GM12874 (cell line): ENCODE measurements around the gene TRIP11.

Experiments
- TF ChIP-seq, protein P1 (sequence below): IDR thresholded peaks from 2 replicates; pipeline ENCODE4 v1.5.1; 2011; ENCODE audit warnings: low read depth, mild to moderate bottlenecking, control low read depth, low read length, moderate library complexity; ENCODE audit not compliant: insufficient read depth

TRIP11 gene

DNA sequence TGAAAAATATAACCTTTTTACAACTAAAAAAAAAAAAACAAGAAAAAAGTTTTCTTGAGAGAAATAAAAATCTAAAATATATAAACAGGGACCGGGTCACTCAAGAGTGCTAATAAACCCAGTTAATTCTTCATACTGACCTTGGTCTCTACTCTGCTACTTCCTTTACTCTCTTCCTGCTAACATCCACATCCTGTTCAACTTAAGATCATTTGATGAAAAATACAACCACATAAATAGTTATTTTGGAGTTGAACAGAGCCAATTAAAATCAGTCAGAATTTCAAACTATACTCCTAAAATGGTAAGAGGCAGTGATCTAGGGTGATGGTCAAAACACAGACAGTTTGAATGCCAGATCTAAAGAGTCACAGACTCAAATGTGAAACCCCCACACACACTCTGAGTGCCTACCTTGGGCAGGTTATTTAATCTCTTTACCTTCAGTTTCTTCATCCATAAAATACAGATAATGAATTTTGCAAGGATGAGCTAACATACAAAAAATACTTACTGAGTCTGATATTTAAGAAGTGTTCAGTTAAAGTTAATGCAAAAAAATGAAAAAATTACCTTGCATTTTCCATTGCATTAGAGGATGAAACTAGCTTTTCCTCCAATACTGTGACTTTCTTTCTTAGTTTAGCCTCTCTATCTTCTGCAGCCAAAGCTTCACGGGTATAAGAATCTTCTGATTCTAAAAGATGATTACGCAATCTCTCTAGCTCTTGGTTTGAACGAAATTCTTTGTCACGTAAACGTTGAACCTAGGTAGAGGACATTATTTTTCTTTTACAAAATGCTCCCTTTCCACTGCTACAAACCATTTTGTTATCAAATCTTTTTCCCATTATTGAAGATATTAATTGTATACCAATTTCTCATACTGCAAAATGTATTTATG lies 40.9 kb downstream of the TRIP11 start:
- TF ChIP-seq, protein P1, sequence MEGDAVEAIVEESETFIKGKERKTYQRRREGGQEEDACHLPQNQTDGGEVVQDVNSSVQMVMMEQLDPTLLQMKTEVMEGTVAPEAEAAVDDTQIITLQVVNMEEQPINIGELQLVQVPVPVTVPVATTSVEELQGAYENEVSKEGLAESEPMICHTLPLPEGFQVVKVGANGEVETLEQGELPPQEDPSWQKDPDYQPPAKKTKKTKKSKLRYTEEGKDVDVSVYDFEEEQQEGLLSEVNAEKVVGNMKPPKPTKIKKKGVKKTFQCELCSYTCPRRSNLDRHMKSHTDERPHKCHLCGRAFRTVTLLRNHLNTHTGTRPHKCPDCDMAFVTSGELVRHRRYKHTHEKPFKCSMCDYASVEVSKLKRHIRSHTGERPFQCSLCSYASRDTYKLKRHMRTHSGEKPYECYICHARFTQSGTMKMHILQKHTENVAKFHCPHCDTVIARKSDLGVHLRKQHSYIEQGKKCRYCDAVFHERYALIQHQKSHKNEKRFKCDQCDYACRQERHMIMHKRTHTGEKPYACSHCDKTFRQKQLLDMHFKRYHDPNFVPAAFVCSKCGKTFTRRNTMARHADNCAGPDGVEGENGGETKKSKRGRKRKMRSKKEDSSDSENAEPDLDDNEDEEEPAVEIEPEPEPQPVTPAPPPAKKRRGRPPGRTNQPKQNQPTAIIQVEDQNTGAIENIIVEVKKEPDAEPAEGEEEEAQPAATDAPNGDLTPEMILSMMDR = no peak

DNA sequence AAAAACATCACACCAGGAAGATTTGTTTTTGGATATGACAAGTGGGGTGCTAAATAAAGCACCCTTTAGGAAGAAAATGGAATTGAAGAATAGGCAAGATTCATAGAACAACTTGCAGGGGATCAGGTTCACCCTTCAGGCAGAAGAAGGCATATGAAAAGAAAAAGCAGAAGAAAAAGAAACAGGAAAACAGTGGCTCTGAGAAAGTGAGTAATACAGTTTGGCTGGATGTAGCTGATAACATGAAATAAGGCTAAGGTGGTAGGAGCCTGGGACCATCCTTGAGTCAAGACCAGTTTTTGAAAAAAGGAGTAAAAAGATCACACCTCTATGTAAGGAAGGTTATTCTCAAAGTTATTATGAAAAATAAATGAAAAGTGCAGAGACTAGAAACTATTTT lies 42.4 kb downstream of the TRIP11 start:
- TF ChIP-seq, protein P1 = no peak

DNA sequence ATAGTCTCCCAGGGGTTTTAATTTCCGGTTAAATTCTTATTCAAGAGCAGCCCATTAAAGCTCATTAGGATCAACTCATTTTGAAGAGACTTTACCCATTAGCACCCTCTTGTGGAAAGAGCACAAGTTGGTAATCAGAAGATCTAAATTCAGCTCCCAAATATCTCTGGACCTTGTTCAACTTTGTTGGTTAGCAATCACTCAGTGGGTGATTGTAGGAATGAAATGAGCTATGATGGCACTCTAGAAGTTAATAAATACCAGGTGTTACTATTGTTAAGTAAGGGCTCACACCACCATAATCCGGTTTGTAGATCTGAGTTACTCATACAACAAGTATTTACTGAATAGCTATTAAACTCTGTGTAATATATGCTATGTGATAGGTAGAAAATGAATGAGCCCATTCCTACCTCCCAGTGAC lies 42.9 kb downstream of the TRIP11 start:
- TF ChIP-seq, protein P1 = peak; percentile 40; the same call in 1 of the 2 replicates

DNA sequence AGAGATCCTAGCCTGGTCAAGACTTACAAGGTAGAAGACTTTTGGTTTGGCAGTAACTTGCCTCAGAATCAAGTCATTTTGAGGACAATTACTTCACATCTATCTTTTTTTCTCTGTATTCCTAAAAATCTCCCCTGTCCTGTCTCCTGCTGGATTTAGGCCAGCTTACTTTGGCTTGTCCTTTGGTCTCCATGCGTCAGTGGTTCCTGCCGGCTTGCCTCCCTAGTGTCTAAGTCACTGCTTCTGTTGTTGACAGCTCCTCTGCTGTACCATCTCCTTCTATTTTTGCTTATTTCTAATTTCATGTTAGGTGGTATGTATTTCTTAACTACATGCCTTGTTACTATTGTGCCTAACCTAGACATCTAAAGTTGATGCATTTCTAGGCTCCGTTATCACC lies 52.7 kb downstream of the TRIP11 start:
- TF ChIP-seq, protein P1 = no peak

DNA sequence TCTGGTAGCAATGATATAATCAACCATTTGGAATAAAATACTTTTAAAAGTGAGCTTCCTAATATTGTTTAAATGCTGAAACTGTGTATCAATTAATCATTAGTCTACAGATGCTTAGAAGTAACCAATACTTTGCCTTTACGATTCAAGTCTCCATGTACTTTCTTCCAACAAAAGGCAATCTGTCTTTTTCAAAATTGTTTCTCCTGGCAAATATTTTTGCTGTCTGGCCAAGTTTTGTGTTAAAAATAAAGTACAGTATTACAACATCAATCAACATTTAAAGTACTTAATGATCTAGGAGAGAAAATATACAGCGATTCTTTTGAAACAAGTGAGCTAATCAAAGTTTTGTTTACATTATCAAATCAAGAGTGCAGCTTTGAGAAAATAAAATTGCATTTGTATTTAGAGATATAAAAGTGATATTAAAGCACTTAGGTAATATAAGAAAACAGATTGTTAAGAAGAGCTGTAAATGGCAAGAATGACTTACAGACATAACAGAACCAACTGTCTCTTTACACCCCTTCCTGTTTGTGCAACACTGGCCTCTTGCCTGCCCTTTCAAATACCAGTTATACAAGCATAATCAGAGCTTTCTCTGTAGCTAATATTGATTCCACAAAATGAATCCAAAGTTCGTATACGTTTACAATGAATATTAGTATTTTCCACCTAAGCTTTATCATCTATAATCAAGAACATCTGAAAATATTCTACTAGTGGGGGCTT lies 54.2 kb downstream of the TRIP11 start:
- TF ChIP-seq, protein P1 = no peak

DNA sequence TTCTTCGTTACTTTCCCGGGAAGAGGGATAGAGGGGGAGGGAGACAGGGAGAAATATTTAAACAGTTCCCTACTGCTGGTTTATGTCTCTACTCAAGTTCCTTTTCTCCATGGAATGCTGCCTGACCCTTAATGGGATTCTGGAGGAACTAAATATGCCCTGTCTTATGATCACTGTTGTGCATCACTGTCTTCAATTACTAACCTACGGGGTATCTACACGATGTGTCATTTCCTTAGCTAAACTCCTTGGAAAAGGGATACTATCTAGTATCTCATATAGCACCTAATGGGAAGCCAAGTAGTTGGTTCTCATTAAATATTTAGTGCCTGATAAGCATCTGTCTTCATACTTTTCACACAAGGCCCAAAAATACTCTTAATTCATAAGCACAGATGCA lies 54.9 kb downstream of the TRIP11 start:
- TF ChIP-seq, protein P1 = no peak

DNA sequence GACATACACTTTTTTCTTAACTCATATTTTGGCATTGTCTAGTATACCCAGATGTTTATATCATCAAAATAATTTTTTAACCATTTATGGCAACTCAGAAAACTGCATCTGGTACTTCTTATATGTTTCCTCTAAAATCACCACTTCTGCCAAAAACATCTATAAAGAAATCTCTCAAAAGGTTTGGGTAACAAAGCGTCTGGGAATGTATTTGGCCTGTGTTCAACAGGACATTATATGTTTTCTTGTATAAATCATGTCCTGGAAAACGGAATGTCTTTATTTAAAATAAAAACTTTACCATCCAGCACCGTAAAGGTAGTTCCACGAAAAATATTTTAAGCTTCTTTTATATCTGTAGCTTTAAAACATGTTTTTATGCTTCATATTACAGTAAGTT lies 56.3 kb downstream of the TRIP11 start:
- TF ChIP-seq, protein P1 = no peak
